Fibroblast of mammary gland (primary cell): Measurements from ENCODE around the gene VENTX.

Source experiments
- DNase-seq: peaks from one replicate; pipeline ENCODE4 v3.0.0-alpha.2; 2010; ENCODE audit warnings: low read depth
- H3K4me3 ChIP-seq: 2 replicates; pipeline ENCODE4 v1.5.1; 2011; ENCODE audit warnings: low read depth, mild to moderate bottlenecking, low read length, moderate library complexity; ENCODE audit not compliant: control insufficient read depth
- TF ChIP-seq, protein P1 (sequence below): conservative IDR thresholded peaks from 2 replicates; pipeline ENCODE4 v1.5.1; 2011; ENCODE audit warnings: low read depth, low read length, inconsistent platforms; ENCODE audit not compliant: control insufficient read depth, insufficient read depth

VENTX gene

GRCh38 chr10:133206356-133207040 lies 31.2 kb upstream of the VENTX start:
- no peak for DNase-seq
- TF ChIP-seq, protein P1, sequence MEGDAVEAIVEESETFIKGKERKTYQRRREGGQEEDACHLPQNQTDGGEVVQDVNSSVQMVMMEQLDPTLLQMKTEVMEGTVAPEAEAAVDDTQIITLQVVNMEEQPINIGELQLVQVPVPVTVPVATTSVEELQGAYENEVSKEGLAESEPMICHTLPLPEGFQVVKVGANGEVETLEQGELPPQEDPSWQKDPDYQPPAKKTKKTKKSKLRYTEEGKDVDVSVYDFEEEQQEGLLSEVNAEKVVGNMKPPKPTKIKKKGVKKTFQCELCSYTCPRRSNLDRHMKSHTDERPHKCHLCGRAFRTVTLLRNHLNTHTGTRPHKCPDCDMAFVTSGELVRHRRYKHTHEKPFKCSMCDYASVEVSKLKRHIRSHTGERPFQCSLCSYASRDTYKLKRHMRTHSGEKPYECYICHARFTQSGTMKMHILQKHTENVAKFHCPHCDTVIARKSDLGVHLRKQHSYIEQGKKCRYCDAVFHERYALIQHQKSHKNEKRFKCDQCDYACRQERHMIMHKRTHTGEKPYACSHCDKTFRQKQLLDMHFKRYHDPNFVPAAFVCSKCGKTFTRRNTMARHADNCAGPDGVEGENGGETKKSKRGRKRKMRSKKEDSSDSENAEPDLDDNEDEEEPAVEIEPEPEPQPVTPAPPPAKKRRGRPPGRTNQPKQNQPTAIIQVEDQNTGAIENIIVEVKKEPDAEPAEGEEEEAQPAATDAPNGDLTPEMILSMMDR, result no peak
- H3K4me3 ChIP-seq, result no peak overlapping the region

GRCh38 chr10:133207041-133207600 lies 30.5 kb upstream of the VENTX start:
- no peak overlapping the region for H3K4me3 ChIP-seq
- DNase-seq, result no peak
- TF ChIP-seq, protein P1, result no peak

- TF ChIP-seq, protein P1, result no peak
- H3K4me3 ChIP-seq, result no peak overlapping the region
- no peak for DNase-seq
These were observed 30.0 kb upstream of the VENTX start for GRCh38 chr10:133207627-133208026.

DNA sequence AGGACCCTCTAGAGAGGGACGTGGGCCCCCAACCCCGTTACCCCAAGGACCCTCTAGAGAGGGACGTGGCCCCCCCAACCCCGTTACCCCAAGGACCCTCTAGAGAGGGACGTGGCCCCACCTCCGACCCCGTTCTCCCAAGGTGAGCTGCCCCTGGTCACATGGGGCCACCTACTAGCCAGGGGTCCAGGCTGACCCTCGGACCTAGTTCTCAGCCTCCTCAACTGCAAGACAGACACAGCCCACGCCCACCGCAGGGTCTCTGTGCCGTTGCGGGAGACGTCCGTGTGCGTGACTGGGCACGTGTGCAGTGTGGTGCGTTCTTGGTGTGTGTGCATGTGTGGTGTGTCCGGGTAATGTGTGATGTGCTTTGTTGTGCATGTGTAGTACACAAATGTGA lies 29.2 kb upstream of the VENTX start:
- no peak for DNase-seq
- no peak overlapping the region for H3K4me3 ChIP-seq
- TF ChIP-seq, protein P1, result no peak

DNA sequence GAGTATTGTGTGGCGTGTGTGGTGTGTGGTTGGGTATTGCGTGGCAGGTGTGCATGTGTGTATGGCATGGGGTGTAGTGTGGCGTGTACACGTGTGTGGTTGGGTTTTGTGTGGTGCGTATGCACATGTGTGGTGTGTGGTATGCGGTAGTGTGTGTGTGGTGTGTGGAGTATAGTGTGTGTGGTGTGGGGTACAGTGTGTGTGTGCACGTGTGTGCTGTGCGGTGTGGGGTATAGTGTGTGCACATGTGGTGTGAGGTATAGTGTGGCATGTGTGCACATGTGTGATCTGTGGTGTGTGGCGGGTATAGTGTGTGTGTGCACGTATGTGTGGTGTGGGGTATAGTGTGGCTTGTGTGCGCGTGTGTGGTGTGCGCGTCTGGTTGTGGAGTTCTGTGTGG lies 28.5 kb upstream of the VENTX start:
- TF ChIP-seq, protein P1, result no peak
- H3K4me3 ChIP-seq, result no peak overlapping the region
- no peak for DNase-seq

DNA sequence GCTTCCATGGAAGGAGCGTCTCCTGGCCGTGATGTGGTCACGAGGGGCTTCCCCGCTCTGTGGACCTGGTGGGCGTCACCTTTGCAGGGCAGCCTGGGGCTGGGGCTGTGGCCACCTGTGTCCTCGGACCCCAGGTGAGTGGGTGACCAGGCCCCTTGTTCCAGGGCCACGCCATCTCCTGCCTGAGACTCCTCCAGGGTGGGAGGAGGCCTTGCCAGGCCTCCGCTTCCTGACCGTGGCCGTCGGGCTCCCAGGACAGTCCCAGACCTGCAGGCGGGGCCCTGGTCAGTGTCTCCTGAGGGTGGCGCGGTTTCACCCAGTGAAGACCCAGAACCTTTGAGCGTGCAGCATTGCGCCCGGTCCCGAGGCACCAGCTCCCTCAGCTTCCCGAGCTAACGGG lies 28.0 kb upstream of the VENTX start:
- TF ChIP-seq, protein P1, result no peak
- no peak overlapping the region for H3K4me3 ChIP-seq
- DNase-seq, result no peak
